B cell (primary cell): ENCODE results near the gene IGF2BP3. TPM values are rescaled to one million over a fixed set of nuclear protein-coding genes. Genes with fewer than 3 reads are reported as not detected.

Experiments used
- ATAC-seq: fragments of 200-7000 bp; cut with Tn5 transposase; one replicate; pipeline ENCODE4 v1.10.0; 2021; ENCODE audit warnings: low read depth, mild to moderate bottlenecking, moderate number of reproducible peaks, moderate library complexity
- CTCF ChIA-PET: fragments of 350-600 bp; sonication (Branson Sonifier 250); formaldehyde crosslinking; loops from one replicate; lab custom pipeline; 2021; ENCODE audit warnings: antibody characterized with exemption, inconsistent platforms; lab: Charles Lee
- POLR2A ChIA-PET: fragments of 350-600 bp; sonication (Branson Sonifier 250); formaldehyde crosslinking; loops from one replicate; lab custom pipeline; 2021; ENCODE audit warnings: antibody characterized with exemption; lab: Charles Lee
- DNase-seq: peaks from one replicate; pipeline ENCODE4 v3.0.0; 2013
- H2AFZ ChIP-seq: 2 replicates; pipeline ENCODE4 v1.6.1; 2012; ENCODE audit warnings: mild to moderate bottlenecking, low read depth, low read length; ENCODE audit not compliant: insufficient read depth, poor library complexity, severe bottlenecking
- H3K27ac ChIP-seq, 2 donors: 1 replicate in 1 of 2; 2 replicates in 1 of 2; pipeline ENCODE4 v1.5.1; 2012 to 2013; ENCODE audit warnings: low read length in 2 of 2, mild to moderate bottlenecking in 2 of 2, moderate library complexity in 1 of 2
- H3K27me3 ChIP-seq, 4 experiments: fragments of 200-600 bp in 1 of 4; sonication (generic) in 1 of 4; replicated peaks in 1 of 4; 1 replicate in 2 of 4; 2 replicates in 2 of 4; pipeline versions ENCODE4 v1.6.1 to v1.7.0; 2013 to 2016; ENCODE audit warnings: low read length in 3 of 4, mild to moderate bottlenecking in 2 of 4, mixed read lengths in 1 of 4, moderate library complexity in 1 of 4; ENCODE audit not compliant: insufficient read depth in 4 of 4, control insufficient read depth in 3 of 4; ENCODE audit errors: control extremely low read depth in 1 of 4
- H3K36me3 ChIP-seq, 2 experiments: replicated peaks in 1 of 2; 1 replicate in 1 of 2; 2 replicates in 1 of 2; pipeline versions ENCODE4 v1.6.1 to v1.7.1; 2013; ENCODE audit warnings: low read length in 1 of 2; ENCODE audit not compliant: insufficient read depth in 2 of 2, control insufficient read depth in 1 of 2; ENCODE audit errors: control extremely low read depth in 1 of 2, extremely low read depth in 1 of 2
- H3K4me1 ChIP-seq, 2 donors: fragments of 200-600 bp in 1 of 2; sonication (generic) in 1 of 2; 1 replicate in 1 of 2; 2 replicates in 1 of 2; pipeline versions ENCODE4 v1.5.1 to v1.6.1; 2013 to 2017; ENCODE audit warnings: low read length in 2 of 2; ENCODE audit not compliant: control insufficient read depth in 2 of 2, insufficient read depth in 2 of 2
- H3K4me2 ChIP-seq: replicated peaks from 2 replicates; pipeline ENCODE3; 2012; ENCODE audit warnings: mild to moderate bottlenecking, low read depth, low read length; ENCODE audit not compliant: poor library complexity, severe bottlenecking
- H3K4me3 ChIP-seq, 5 experiments: fragments of 200-600 bp in 1 of 5; sonication (generic) in 1 of 5; 1 replicate in 3 of 5; 2 replicates in 2 of 5; pipeline versions ENCODE4 v1.5.1 to v1.7.0; 2011 to 2016; ENCODE audit warnings: low read length in 4 of 5, mild to moderate bottlenecking in 4 of 5, low read depth in 2 of 5, control low read depth in 1 of 5, moderate library complexity in 1 of 5; ENCODE audit not compliant: insufficient read depth in 1 of 5; ENCODE audit errors: control extremely low read depth in 1 of 5, extremely low read depth in 1 of 5
- H3K79me2 ChIP-seq: fragments of 200-600 bp; sonication (generic); one replicate; pipeline ENCODE4 v1.6.0; 2016; ENCODE audit warnings: low read length; ENCODE audit not compliant: control insufficient read depth, insufficient read depth
- H3K9ac ChIP-seq: fragments of 200-600 bp; sonication (generic); 2 replicates; pipeline ENCODE4 v1.6.1; 2017; ENCODE audit warnings: mild to moderate bottlenecking, low read length, moderate library complexity
- H3K9me3 ChIP-seq, 3 donors: one replicate each; pipeline versions ENCODE4 v1.6.1 to v1.7.1; 2013; ENCODE audit warnings: low read length in 2 of 3; ENCODE audit not compliant: control insufficient read depth in 2 of 3, insufficient read depth in 1 of 3; ENCODE audit errors: control extremely low read depth in 1 of 3
- H4K20me1 ChIP-seq: 2 replicates; pipeline ENCODE4 v1.6.0; 2012; ENCODE audit warnings: mild to moderate bottlenecking, low read length; ENCODE audit not compliant: insufficient read depth, control insufficient read depth, poor library complexity, severe bottlenecking
- H3K27ac Mint-ChIP-seq: one replicate; pipeline ENCODE4 v1.8.0; 2021; ENCODE audit warnings: mixed read lengths
- H3K27me3 Mint-ChIP-seq: one replicate; pipeline ENCODE4 v1.8.0; 2021; ENCODE audit warnings: mixed read lengths
- H3K4me1 Mint-ChIP-seq: one replicate; pipeline ENCODE4 v1.8.0; 2021; ENCODE audit warnings: mixed read lengths
- H3K4me3 Mint-ChIP-seq: one replicate; pipeline ENCODE4 v1.8.0; 2021; ENCODE audit warnings: mixed read lengths
- H3K9me3 Mint-ChIP-seq: one replicate; pipeline ENCODE4 v1.8.0; 2022; ENCODE audit warnings: mixed read lengths; ENCODE audit not compliant: insufficient read depth
- CTCF ChIP-seq: fragments of 200-600 bp; IDR thresholded peaks from one replicate; pipeline ENCODE4 v1.8.0; 2022; ENCODE audit warnings: antibody characterized with exemption, mild to moderate bottlenecking
- EZH2 ChIP-seq: IDR thresholded peaks from 2 replicates; pipeline ENCODE4 v1.6.1; 2012; ENCODE audit warnings: borderline replicate concordance, low read depth, mild to moderate bottlenecking, moderate library complexity, low read length; ENCODE audit not compliant: insufficient read depth, poor library complexity, severe bottlenecking
- WGBS: methylation state at CpG from one replicate; pipeline ENCODE4 v1.1.5; 2013; ENCODE audit warnings: missing lambda C conversion rate; ENCODE audit not compliant: insufficient coverage; 5-methylcytosine and 5-hydroxymethylcytosine counted together
- intact Hi-C: fragments of 100-400 bp; cut with micrococcal nuclease; formaldehyde crosslinking; loops from one replicate; pipeline ENCODE4 v1.10.0; 2022
- polyA plus RNA-seq: library from polyadenylated mRNA; depleted of rRNA; stranded (reverse); fragments of >200 nt; gene quantifications from 2 replicates; pipeline ENCODE4 v1.2.3, GENCODE V29; 2012
- total RNA-seq, 2 donors: library from RNA; stranded (reverse); fragments of 120-200 nt in 1 of 2; gene quantifications; 1 replicate in 1 of 2; 2 replicates in 1 of 2; pipeline versions ENCODE4 v1.2.3 to v1.2.4, GENCODE V29; 2013 to 2022

The IGF2BP3 gene
- total and polyA plus RNA-seq, 2 donors (not counting 1 experiment from before 2014, with no cell fraction given), result 0.63 to 10.0 TPM

- intact Hi-C loops, result no loop called here
Measured at GRCh38 chr7:23291957-23292560, 178.2 kb downstream of the IGF2BP3 start.

More at GRCh38 chr7:23291957-23292560, 178.2 kb downstream of the IGF2BP3 start:
- Histone ChIP-seq H3K4me3 (no peak overlapping the region), H3K9me3 (no peaks in the 10 kb centered on the region), H4K20me1 (no peaks in the 10 kb centered on the region), H3K36me3 (no peaks in the 10 kb centered on the region), H3K27ac (no peak overlapping the region), H2AFZ (no peak overlapping the region), H3K4me1 (no peaks in the 10 kb centered on the region), H3K27me3 (peaks cover 0 to 6% (median 0%) of the 10 kb centered on the region in 4 experiments), H3K9ac (no peak overlapping the region), H3K79me2 (no peaks in the 10 kb centered on the region), H3K4me2 (no peak overlapping the region)
- no peak overlapping the region for H3K27ac Mint-ChIP-seq
- peaks cover 6% of the 10 kb centered on the region for H3K27me3 Mint-ChIP-seq
- POLR2A ChIA-PET, result no interaction called here
- DNase-seq, result no peak
- 70% methylated on average over 2 of the region's 3 CpGs for WGBS
- H3K9me3 Mint-ChIP-seq, result no peaks in the 10 kb centered on the region
- H3K4me1 Mint-ChIP-seq, result no peaks in the 10 kb centered on the region
- H3K4me3 Mint-ChIP-seq, result no peak overlapping the region
- ATAC-seq, result no peak
- TF ChIP-seq CTCF, result no peak
- TF ChIP-seq EZH2, result no peak
- CTCF ChIA-PET, result interaction anchor here (1.9 to 2.6 kb wide), 2 partner anchors 14 to 19 kb away, joined by 4 to 6 read pairs; no protein-coding TSS in a partner anchor
